ENCODE data around the gene CFAP221. TPM values are rescaled to one million over a fixed set of nuclear protein-coding genes. Genes with fewer than 3 reads are reported as not detected.

Gene CFAP221
- polyA plus RNA-seq, 1 experiment = 0.12 TPM

GRCh38 chr2:119574108-119574815 lies 30.0 kb downstream of the CFAP221 start:
- no peak for DNase-seq (ENCODE audit: low read depth)
- POLR2A ChIA-PET = no interaction called here
- no peak overlapping the region for H3K4me3 ChIP-seq (ENCODE audit: low read depth, low read length)
- no peaks in the 10 kb centered on the region for H3K36me3 ChIP-seq (ENCODE audit: control insufficient read depth, insufficient read depth, low read length)
- TF ChIP-seq CTCF (IDR thresholded peaks at IDR 0.05; ENCODE audit: insufficient read depth, low read depth, low read length) = no peak
- CTCF ChIA-PET = no interaction called here
- no peaks in the 10 kb centered on the region for H3K27me3 ChIP-seq (ENCODE audit: control insufficient read depth, insufficient read depth, low read length)

DNA sequence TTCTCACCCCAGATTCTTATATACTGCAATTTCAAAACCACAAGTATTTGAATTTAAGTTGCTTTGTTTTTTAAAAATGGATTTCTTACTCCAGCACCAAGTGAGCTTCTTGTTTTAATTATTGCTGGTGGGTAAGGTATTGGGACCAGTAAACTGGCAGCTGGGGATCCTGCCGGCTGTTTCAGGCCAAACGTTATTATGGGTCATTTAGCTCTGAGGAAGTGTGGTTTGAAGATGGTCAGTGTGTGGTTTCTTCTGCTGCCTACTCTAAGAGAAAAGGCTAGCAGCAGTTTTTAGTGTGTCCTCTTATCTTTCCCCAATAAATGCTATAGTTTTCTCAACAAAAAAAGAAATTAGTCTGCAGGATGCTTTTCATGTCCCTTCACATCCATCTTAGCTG lies 30.6 kb downstream of the CFAP221 start:
- no peaks in the 10 kb centered on the region for H3K36me3 ChIP-seq (ENCODE audit: control insufficient read depth, insufficient read depth, low read length)
- H3K4me3 ChIP-seq (ENCODE audit: low read depth, low read length) = no peak overlapping the region
- H3K27me3 ChIP-seq (ENCODE audit: control insufficient read depth, insufficient read depth, low read length) = no peaks in the 10 kb centered on the region
- ChIA-PET POLR2A (no interaction called here), CTCF (no interaction called here)
- no peak for TF ChIP-seq CTCF (IDR thresholded peaks at IDR 0.05; ENCODE audit: insufficient read depth, low read depth, low read length)
- DNase-seq (ENCODE audit: low read depth) = no peak

GRCh38 chr2:119575439-119575838 lies 31.2 kb downstream of the CFAP221 start:
- POLR2A ChIA-PET = no interaction called here
- TF ChIP-seq CTCF (IDR thresholded peaks at IDR 0.05; ENCODE audit: insufficient read depth, low read depth, low read length) = no peak
- CTCF ChIA-PET = no interaction called here
- no peak for DNase-seq (ENCODE audit: low read depth)
- Histone ChIP-seq H3K36me3 (ENCODE audit: control insufficient read depth, insufficient read depth, low read length) (no peaks in the 10 kb centered on the region), H3K27me3 (ENCODE audit: control insufficient read depth, insufficient read depth, low read length) (no peaks in the 10 kb centered on the region), H3K4me3 (ENCODE audit: low read depth, low read length) (no peak overlapping the region)

DNA sequence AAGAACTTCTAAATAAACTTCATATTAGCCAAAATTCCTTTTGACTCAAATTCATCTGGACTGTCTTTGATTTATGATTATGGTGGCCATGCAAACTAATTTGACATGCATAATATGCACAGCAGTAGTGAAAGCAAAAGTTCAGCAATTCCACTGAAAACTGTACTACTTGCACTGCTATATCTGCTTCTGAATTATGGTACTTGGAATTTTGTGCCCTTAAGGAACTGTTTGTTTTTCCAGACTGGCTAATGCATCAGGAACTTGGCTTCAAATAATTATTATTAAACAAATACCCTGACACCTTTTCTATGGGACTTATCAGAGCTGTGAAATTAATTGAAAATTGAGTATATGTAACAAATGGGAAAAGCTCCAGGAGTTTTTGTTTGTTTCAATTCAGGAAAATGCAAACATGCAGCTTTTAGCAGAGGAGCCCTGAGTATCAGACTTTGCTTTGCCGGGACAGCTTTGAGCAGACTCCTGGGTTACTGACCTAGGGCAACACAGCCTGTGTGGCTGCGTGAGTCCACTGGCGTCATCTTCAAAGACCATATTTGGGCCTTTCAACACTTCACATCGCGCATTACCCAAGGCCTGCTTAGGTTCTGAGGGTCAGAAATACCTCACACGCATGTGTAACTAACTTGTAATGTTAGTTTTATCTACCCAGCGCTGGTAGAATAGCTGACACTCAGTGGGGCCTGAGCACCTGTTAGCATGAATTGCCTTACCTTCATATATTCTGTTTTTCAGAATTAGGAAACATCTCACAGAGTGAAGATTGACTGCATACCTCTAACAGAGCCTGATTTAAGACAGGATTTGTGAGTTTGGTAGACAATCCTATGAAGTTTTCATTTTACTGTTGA lies 35.4 kb downstream of the CFAP221 start:
- no peak for TF ChIP-seq CTCF (IDR thresholded peaks at IDR 0.05; ENCODE audit: insufficient read depth, low read depth, low read length)
- Histone ChIP-seq H3K4me3 (ENCODE audit: low read depth, low read length) (no peak overlapping the region), H3K27me3 (ENCODE audit: control insufficient read depth, insufficient read depth, low read length) (no peaks in the 10 kb centered on the region), H3K36me3 (ENCODE audit: control insufficient read depth, insufficient read depth, low read length) (no peaks in the 10 kb centered on the region)
- DNase-seq (ENCODE audit: low read depth) = no peak
- CTCF ChIA-PET = interaction anchor here (1.1 kb wide), 1 partner anchor 15 kb away, joined by 4 read pairs; no protein-coding TSS in a partner anchor
- POLR2A ChIA-PET = no interaction called here

GRCh38 chr2:119580550-119581072 lies 36.4 kb downstream of the CFAP221 start:
- no peak for DNase-seq (ENCODE audit: low read depth)
- ChIA-PET CTCF (interaction anchor here (1.1 kb wide), 1 partner anchor 16 kb away, joined by 4 read pairs; no protein-coding TSS in a partner anchor), POLR2A (no interaction called here)
- no peak overlapping the region for H3K4me3 ChIP-seq (ENCODE audit: low read depth, low read length)
- no peak for TF ChIP-seq CTCF (IDR thresholded peaks at IDR 0.05; ENCODE audit: insufficient read depth, low read depth, low read length)
- no peaks in the 10 kb centered on the region for H3K27me3 ChIP-seq (ENCODE audit: control insufficient read depth, insufficient read depth, low read length)
- no peaks in the 10 kb centered on the region for H3K36me3 ChIP-seq (ENCODE audit: control insufficient read depth, insufficient read depth, low read length)

Data from BJ (cell line).